GM21381 (cell line): ENCODE measurements around the gene ZNF683.

Experiments
- ATAC-seq: cut with Tn5 transposase; IDR thresholded peaks from one replicate; pipeline ENCODE4 v1.9.1; 2021; ENCODE audit warnings: mild to moderate bottlenecking, moderate library complexity; ENCODE audit not compliant: unreplicated experiment

The ZNF683 gene

DNA sequence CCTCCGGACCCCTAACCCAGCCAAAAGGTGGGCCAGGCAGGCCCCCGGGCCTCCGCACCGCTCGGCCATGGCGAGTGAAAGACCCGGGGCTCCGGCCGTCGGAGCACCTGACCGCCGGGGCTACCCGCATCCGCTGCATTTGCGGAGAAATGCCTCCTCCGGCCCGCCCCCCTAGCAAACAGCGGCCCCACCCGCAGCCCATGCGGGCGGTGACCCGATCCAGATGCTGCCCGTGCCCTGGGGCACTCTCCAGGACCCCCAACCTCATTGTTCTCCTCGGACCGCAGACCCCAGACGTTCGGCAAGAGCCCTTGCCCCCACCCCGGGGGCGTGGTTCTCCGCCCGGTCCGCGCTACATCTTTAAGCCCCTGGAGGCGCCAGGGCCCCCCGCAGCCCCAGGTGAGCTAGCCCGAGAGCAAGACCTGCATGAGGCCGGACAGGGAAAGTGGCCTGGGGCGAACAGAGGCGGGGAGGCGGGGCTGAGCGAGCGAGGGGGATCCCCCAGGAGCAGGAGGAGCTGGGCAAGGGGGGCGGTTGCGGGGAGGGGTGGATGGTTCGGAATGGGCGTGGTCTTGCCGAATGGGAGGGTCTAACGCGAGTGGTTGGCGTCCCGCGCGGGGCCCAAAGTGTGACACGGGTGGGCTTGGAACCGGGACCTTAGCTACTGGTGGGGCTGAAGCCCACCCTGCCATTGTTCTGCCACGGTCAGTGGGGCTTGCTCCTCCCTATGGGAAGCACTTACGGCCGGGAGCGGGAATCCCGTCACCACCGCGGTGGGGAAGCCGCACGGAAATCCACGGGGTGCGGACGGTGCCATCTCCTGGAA, 12.4 kb downstream of the ZNF683 start:
- no peak for ATAC-seq

DNA sequence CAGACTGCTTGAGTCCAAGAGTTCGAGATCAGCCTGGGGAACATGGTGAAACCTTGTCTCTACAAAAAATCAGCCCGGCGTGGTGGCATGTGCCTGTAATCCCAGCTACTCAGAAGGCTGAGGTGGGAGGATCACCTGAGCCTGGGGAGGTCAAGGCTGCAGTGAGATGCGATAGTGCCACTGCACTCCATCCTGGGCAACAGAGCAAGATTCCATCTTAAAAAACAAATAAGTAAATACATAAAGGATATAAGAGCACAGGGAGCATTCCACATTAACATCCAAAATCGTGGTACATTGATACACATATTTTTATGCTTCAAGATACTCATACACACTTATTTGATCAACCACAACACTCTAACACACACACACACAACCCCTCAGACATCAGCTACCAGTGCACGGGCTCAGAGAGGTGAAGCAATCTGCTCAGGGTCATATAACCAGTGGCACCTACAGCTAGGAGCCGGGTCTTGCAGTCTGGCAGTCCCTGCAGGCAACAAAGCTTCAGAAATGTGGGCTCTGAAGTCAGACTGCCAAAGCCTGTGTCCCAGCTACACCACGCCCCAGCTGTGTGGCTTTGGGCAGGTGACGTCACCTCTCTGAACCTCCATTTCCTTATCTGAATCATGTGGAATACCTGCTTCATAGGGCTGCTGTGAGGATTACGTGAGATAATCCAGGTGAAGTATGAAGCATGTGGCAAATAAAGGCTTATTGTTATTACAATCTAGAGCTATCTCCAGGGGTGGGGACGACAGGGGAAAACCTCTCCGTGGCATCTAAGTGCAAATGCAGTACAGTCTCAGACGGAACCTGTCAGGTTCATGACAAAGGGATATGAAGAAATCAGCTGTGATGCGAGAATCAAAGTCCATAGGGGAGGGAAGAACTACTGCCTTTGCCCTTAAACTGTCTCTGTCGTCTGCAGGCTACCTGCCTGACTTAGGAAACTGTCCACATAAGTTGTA, 13.9 kb downstream of the ZNF683 start:
- ATAC-seq: no peak

DNA sequence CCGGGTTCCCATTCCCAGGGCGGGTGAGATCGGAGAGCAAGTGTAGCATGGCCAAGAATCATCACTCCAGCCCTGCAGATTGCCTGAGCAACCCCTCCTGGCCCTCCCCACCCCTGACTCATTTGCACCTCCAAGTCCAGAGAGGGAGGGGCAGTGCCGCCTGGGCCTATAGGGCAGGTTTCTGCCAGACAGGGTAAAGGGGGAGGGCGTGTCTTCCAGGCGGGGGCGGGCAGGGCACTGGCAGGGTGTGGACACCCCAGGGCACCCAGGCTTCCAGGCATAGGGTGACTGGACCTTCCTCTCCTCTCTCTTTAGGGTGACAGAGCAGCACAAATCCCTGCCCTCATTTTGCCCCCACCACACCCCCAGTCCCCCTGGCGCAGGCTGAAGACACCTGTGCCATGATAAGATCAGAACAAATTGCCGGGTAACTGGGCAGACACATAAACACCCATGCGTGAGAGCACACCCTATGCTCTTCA, 15.4 kb downstream of the ZNF683 start:
- no peak for ATAC-seq

DNA sequence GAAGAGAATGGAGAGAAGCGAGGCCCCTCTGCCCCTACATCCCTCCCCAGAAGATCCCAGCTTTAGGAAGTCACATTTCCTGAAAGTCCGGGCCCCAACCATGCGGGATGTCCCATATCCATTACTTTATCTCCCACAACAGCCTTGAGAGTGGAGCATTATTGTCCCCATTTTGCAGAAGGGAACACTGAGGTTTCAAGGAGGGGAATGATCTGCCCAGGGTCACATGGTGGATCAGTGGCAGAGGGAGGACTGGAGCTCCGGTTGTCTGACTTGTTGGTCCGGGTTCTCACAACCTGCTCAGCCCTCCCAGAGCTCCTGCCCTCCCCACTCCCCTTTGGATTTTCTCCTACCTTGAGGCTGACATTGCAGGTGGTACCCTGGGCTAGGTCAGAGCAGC, 16.4 kb downstream of the ZNF683 start:
- no peak for ATAC-seq

DNA sequence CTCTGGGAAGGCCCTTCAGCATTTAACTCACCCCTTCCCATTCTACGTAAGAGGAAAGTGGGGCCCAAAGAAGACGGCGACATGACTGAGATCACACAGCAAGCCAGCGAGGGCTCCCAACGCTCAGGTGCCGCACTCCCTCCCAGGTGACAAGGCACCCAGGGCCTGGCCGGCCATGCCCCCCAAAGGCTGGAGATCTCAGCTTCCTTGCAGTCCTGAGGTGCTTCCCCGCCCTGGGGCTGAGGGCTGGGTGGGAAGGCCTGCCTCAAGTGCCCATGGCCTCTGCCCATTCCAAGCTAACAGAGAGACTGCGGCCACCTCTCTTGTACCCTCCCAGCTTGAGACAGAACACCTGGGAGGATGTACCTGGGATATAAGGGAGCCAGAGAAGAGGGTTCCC, 17.6 kb downstream of the ZNF683 start:
- ATAC-seq: no peak

DNA sequence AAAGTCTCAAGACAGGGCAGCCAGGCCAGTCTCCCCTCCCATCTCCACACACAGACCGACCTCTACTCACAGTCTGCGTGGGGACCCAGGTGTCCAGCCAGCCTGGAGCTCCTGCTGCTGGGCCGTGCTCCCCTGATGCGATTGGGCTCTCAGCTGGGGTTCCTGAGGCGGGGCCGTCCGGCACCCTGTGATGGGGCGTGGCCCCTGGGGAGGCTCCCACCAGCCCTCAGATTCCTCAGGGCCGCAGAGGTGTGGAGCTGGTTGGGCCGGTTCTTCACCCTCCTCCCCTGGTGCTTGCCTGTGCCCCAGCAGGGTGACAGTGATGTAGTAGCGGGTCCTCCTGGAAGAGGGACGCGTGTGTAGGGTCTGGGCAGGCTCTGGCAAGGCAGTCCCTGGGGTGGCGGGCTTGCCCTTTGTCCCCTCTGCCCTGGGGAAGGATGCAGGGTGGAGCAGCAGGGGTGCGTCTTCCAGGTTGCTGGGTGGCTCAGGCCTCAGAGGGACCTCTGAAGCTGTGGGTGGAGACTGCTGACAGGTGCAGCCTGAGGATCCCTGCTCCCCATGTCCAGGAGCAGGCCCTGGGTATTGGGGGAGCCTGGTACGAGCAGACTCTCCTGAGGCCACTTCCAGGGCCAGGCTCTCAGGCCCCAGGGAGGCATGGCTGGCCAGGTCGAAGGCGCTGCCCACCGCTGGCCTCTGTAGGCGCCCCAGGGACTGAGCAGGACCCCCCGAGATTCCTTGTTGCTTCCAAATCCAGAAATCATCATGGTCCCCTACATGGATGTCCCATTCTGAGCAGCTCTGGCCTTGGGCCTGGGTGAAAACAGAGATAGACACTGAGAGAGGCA, 18.4 kb downstream of the ZNF683 start, which contains the start of gene CRYBG2:
Gene CRYBG2, minus strand, starts transcription at position 155 of the 845 bp plus-strand sequence. CDS start 7,473 bp downstream, outside the sequence.
- ATAC-seq: no peak

DNA sequence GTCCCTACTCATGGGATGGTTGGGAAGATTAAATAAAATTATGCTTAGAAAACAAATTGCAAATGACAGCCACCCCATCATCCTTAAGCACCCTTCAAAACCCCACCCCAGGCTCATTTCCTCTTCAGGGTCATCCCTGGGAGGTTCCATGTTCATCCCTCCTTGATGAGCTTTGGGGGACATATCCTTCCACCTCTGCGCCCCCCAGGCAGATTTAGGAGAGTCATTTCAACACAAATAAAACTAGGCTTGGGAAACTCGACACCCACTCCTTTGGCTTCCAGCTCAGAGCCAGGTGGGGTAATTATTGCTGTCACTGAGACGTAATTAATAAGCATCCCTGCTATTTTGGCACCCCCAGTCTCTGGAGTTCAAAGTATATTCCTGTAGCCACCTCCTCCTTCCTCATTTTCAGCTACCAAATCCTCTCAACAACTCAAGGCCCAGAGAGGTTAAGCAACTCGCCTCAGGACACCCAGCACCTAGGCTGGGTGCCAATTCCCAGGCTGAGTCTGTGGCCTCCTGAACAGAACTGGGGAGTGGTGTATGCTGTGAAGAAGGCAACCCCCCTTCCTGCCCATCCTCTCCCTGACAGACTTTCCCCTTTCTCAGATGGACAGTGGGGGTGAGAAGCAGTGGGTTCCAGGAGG, 19.2 kb downstream of the ZNF683 start:
- no peak for ATAC-seq

DNA sequence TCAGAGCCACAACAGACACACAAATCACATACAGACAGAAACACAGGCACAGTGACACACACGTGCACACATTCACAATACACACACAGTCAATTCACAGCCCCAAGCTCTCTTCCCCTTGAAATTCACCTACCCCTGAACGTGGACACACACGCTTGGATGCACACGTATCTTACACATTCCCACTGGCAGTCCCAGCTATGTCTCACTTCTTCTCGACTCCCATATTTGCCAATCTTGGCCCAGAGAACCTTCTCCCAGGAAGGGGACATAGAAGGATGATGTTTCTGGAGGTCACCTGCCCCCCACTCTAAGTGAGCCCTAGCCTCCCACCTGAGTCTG, 20.2 kb downstream of the ZNF683 start:
- no peak for ATAC-seq

DNA sequence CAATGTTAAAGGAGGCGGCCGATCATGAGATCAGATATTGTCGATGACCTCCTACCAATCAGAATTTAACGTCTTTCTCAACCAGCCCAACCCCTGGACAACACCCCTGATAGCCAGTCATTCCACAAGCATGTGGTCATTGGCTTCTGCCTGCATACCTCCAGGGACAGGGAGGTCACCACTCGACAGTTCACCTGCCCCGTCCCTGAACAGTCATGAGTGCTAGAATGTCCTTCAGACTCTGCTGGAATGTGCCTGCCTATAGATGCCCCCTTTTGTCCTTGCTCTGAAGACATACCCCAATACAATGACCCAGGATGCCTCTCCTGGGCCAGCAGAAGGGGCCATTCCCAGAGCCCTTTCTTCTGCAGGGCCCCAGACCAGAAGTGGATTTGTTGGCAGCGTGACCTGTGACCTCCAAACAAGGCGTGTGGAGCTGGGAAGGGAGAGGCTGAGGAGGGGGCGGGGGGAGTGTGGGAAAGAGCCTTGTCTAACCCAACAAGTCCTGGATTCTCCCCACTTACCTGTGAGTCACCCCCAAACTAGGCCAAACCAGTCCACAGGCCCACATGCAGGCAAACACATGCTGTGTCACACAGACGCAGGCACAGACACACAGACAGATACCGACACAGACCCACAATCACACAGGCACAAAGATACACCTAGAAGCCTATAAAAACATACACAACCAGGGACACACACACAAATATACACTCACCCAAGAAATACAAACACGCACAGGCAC, 20.8 kb downstream of the ZNF683 start:
- no peak for ATAC-seq

DNA sequence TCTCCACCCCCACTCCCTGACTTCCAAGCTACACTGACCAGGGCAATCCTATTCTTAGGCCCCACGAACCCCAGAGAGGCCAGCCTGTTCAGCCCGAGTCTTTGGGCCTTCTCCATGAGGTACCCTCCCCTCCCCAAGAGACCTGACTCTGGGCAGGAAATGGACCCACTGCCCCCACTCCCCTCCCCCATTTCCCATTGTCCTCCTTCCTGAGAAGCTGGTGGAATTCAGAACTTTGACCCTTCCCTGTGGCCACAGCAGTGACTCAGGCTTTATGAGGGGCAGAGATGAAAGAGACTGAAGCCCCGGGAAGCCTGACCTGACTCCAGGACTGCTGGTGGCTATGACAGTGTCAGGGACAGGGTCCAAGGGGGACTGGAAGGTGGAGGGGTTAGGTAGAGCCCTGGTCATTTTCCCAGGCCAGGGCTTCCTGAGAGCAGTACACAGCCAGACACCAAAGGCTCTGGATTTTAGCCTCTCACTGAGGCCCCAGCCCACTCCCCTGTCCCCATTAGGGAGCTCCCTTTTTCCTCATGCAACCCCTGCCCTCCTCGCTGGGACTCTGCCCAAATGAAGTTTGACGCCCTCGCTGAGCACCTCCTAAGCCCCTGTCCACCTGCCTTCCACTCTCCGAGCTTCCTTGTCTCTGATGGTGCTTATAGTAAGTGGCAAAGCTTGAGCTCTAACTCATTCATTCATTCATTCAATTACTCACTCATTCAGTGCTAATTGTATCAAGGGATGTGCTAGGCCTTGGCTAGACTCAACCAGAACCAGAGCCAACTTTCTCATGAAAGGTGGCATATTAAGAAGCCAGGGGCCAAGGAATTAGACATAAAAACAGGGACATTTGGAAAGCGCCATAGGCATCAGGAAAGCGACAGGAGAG, 21.6 kb downstream of the ZNF683 start:
- no peak for ATAC-seq

DNA sequence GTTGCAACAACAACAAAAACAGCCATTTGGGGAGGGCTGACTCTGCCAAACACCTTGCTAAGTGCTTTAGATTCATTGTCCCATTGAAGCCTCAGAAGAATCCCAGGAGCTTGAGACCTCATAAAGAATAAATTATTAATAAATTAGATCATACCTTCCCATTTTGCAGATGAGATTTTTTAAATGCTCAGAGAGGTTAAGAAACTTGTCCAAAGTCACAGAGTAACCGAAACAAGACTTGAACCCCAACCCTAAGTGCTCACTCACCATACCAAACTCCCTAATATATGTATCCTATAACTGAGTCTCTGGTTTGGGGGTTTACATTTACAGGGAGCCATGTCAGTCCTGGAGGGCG, 22.2 kb downstream of the ZNF683 start:
- ATAC-seq: no peak

DNA sequence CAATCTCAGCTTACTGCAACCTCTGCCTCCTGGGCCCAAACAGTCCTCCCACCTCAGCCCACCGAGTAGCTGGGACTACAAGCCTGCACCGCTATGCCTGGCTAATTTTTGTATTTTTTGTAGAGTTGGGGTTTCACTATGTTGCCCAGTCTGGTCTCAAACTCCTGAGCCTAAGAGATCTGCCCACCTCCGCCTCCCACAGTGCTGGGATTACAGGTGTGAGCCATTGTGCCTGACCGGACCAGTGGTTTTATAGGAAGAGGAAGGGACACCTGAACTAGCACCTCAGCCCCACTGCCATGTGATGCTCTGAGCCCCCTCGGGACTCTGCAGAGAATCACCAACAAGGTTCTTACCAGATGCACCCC, 22.7 kb downstream of the ZNF683 start:
- ATAC-seq: no peak

DNA sequence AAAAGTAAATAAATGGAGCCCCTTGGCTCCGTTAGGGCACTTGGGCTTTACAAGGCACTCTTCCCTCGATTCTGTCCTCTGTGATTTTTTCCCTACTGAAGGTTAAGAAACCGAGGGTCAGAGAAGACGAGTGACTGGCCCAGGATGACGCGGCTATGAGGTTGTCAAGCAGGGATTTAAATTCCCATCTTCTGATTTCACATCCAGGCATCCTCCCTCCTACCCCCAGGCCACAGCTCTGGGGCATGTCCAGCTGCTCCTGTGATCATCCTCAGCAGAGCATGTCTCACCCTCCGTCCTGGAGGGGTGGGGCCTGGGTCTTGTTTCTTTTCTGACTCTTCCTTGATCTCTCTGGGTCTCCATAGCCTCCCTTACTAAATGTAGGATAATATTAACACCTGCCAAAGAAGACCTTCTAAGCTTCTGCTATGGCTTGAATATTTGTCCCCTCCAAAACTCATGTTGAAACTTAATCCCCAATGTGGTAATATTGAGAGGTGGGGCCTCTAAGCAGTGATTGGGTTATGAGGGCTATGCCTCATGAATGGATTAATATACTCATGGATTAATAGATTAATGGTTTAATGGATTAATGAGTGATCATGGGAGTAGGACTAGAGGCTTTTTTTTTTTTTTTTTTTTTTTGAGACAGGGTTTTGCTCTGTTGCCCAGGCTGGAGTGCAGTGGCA, 23.2 kb downstream of the ZNF683 start:
- no peak for ATAC-seq

DNA sequence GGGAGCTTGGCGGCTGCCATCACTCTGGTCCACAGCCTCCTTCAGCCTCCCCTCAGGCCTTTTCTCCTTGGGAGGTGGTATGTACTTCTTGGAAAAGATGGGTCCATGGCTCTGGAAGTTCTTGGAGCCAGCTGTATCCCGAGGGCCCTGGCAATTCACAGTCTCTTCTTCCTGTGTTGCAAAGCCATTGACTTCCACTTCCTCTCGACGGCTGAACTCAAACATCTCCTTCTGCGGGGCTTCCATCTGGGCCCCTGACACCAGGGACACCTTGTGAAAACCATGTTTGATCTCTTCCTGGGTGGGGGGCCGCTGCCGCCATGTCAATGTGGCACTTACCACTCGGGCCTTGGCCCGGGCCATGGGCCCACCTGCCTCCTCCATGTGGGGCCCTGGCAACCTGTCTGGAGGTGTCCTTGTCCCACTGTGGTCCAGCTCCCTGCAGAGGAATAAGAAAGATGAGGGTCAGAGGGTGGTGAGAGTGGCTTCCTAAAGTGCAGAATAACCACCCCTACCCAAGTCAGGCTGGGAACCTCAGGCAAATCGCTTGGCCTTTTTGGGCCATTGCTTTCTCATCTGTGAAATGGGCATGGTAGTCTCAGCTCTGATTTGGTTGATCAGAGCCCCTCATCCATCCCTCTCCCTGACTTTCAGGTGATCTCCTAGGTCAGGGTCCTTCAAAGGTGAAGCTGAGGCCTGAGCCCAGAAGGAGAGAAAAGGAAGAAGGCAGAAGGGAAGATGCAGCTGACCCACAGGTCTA, 26.1 kb downstream of the ZNF683 start:
- no peak for ATAC-seq

DNA sequence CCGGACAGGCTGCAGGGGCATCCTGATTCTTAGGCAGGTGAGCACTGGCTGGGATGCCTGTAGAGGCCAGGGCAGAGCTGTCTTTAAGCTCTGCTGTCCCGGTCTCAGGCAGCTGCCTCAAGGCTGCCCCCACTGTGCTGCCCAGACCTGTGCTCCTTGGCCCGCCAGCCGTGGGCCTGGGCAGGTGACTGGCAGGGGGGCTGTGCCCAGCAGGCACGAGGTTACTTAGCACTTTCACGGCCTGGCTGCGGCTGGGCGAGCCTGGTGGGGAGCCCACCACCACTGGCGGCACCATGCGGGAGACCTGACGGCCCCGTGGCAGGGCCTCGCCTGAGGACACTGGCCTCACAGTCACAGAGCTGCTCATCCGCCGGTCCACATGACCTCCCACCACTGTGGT, 26.8 kb downstream of the ZNF683 start:
- no peak for ATAC-seq

DNA sequence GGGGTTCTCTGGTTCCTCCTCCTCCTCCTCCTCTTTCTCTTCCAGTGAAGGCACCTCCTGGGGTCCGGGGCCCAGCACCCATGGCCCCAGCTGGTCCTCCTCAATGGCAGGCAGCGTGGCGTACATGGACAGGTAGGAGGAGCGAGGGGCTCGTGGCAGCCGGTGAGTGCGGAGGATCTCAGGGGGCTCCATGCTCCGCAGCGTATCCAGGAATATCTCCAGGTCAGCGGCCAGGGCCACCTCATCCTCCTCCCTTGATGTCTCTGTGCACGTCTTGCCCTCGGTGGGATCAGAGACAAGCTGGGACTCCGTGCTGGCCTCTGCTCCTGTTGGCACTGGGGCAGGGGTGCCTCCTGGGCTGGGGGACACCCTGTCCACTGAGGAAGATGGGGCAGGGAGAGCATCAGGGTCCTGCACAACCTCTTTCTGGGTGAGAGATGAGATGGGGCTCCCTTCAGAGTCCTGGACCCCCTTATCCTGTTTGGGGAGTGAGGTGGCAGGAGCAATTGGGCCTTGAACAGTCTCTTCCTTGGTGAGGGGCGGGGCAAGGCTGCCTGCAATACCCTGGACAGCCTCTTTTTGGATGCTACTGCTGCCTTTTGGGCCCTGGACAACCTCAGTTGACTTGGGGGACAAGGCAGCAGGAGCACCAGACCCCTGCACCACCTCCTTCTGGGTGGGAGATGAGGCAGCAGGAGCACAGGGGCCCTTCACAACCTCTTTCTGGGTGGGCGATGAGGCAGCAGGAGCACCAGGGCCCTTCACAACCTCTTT, 28.2 kb downstream of the ZNF683 start:
- ATAC-seq: no peak

DNA sequence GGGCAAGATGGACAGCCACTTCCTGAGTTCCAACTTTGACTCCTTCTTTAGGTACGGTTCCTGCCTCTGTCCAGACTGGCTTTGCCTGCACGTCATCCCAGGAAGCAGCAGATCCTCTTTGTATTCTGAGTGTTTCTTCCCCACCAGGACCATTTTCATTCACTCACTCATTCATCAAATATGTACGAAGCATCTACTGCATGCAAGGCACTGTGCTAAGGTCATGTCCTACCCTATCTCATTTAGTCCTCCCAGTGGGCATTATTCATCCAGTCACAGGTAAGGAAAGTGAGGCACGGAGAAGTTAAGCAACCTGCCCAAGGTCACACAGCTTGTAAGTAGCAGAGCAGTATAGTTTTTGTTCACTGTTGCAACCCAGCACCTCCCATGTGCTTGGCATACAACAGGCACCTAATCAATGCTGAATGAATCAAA, 32.5 kb downstream of the ZNF683 start:
- ATAC-seq: no peak
